HUES64 (cell line): ENCODE measurements around the gene CCDC127.

ENCODE experiments used
- H3K27ac ChIP-seq: 2 replicates; pipeline ENCODE4 v1.7.0; 2013; ENCODE audit warnings: low read depth, low read length, inconsistent platforms
- H3K27me3 ChIP-seq: 2 replicates; pipeline ENCODE4 v1.6.1; 2013; ENCODE audit warnings: mild to moderate bottlenecking, low read length; ENCODE audit not compliant: insufficient read depth
- H3K36me3 ChIP-seq: 2 replicates; pipeline ENCODE4 v1.6.1; 2013; ENCODE audit warnings: mild to moderate bottlenecking, low read length; ENCODE audit not compliant: insufficient read depth
- H3K4me1 ChIP-seq: 2 replicates; pipeline ENCODE4 v1.6.1; 2013; ENCODE audit warnings: mild to moderate bottlenecking, low read length, moderate library complexity; ENCODE audit not compliant: insufficient read depth
- H3K4me3 ChIP-seq: 2 replicates; pipeline ENCODE4 v1.5.1; 2013; ENCODE audit warnings: mild to moderate bottlenecking, low read length, moderate library complexity
- H3K9ac ChIP-seq: 2 replicates; pipeline ENCODE4 v1.6.1; 2013; ENCODE audit warnings: mild to moderate bottlenecking, low read depth, low read length
- H3K9me3 ChIP-seq: 2 replicates; pipeline ENCODE4 v1.6.1; 2013; ENCODE audit warnings: low read depth, low read length; ENCODE audit not compliant: insufficient read depth
- WGBS: fragments of 150-250, 120-280 bp; methylation state at CpG from one replicate; pipeline ENCODE4 v1.1.7; 2013; ENCODE audit warnings: missing lambda C conversion rate; 5-methylcytosine and 5-hydroxymethylcytosine counted together

Gene CCDC127

DNA sequence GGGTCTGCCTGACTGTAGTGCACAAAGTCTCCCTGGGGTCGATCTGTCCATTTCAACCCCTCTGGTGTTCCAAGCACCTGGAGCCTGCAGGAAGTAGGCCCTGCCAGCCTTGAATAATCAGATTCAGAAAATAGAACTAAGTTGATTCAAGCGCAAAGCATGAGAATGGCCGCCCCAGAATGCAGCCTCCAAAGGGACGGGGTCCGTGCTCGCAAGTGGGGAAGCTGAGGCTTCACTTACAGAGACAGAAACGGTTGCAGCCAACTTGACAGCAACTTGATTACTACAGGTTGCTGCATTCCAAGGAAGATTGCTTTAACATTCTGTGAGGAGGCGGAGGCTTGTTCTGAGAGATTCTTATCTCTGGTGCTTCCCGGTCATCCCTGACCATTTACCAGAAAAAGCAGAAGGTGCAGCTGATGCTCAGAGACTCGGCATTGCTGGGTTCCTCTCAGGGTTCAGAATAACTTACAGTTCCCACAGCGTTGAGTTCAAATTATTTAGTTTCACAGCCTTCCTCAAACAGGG, 41.6 kb downstream of the CCDC127 start:
- Histone ChIP-seq H3K9me3 (no peaks in the 10 kb centered on the region), H3K4me3 (no peak overlapping the region), H3K4me1 (no peaks in the 10 kb centered on the region; the same call in 1 of the 2 replicates), H3K36me3 (peaks cover 49% of the 10 kb centered on the region), H3K9ac (no peak overlapping the region), H3K27ac (no peak overlapping the region), H3K27me3 (no peaks in the 10 kb centered on the region)
- 91% methylated on average over 11 of the region's 11 CpGs for WGBS

DNA sequence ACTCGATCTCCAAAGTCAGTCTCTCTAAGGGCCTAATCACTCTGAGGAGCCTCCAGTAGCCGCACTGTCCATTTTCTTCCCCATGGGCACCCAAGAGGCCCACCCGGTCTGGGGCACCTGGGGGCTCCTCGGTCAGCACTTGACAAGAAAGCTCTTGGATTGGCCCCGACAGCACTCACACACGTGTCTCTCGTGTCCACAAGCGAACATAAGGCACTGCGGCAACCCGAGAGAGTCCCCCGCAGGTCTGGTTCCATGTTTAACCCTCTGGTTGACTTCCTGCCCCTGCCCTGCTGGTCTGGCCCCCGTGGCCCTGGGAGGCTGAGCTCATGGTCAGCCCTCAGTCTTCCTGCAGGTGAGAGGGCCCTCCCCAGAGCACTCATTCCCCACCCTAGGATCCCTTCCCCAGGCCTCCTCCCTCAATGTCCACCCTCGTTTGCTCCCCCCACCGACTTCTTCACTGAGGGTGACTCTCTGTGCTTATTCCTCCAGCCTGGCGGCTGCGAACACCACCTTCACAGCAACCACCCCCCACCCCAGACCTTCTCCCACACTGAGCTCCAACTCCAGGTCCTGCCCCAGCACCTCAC, 43.0 kb downstream of the CCDC127 start:
- Histone ChIP-seq H3K4me3 (no peak overlapping the region), H3K36me3 (peaks cover 50% of the 10 kb centered on the region), H3K27ac (no peak overlapping the region), H3K9ac (no peak overlapping the region), H3K4me1 (no peaks in the 10 kb centered on the region; the same call in 1 of the 2 replicates), H3K9me3 (no peaks in the 10 kb centered on the region), H3K27me3 (no peaks in the 10 kb centered on the region)
- WGBS: 94% methylated on average over 16 of the region's 16 CpGs

DNA sequence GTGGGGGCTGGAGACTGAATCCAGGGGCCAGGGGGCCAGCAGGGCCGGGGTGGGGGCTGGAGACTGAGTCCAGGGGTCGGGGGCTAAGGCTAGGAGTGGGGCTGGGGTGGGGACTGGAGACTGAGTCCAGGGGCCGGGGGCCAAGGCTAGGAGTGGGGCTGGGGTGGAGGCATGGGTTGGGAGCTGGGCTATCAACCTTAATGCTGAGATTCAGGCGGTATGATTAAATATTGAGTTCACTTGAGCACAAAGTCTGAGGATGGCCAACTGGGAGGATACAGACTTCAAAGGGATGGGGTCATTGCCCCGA, 43.7 kb downstream of the CCDC127 start:
- WGBS: 94% methylated on average over 5 of the region's 5 CpGs
- H3K27ac ChIP-seq: no peak overlapping the region
- no peaks in the 10 kb centered on the region for H3K9me3 ChIP-seq
- H3K36me3 ChIP-seq: peaks cover 46% of the 10 kb centered on the region
- no peaks in the 10 kb centered on the region for H3K4me1 ChIP-seq
- no peak overlapping the region for H3K4me3 ChIP-seq
- H3K27me3 ChIP-seq: no peaks in the 10 kb centered on the region
- H3K9ac ChIP-seq: no peak overlapping the region

DNA sequence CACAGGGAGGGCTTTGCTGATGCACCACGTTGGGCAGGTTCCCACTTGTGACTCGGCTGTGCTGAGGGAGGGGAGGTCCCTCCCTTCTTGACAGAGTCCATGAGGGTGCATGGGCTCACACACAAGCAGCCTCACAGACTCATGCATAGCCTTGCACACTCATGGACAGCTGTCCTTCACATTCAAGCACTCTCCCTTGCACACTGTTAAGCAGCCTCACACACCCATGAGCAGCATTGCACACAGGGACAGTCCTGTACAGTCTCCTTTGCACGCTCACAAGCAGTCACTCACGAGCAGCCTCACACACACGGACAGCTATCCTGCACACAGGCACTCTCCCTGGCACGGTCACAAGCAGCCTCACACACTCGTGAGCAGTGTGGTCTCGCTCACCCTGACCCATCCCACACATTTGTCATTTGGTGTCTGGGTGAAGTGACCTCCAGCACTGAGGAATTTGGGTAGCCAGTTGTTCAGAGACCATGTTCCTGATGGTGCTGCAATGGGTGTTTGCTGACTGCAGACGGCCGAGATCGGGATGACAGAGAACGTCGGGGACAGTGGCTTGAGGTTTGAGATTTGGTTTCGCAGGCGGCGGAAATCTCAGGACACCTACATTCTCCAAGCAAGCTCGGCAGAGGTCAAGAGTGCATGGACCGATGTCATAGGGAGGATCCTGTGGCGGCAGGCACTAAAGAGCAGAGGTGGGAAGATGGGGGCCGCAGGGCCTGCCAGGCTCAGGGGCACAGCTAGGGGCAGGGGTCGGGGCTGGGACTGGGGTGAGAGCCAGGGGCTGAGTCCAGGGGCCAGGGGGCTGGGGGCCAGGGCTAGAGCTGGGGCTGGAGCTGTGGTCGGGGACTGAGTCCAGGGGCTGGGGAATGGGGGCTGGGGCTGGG, 44.3 kb downstream of the CCDC127 start:
- Histone ChIP-seq H3K27me3 (no peaks in the 10 kb centered on the region), H3K27ac (no peak overlapping the region), H3K4me1 (no peaks in the 10 kb centered on the region), H3K9me3 (no peaks in the 10 kb centered on the region), H3K9ac (no peak overlapping the region), H3K4me3 (no peak overlapping the region), H3K36me3 (peaks cover 40% of the 10 kb centered on the region)
- 92% methylated on average over 21 of the region's 22 CpGs for WGBS

DNA sequence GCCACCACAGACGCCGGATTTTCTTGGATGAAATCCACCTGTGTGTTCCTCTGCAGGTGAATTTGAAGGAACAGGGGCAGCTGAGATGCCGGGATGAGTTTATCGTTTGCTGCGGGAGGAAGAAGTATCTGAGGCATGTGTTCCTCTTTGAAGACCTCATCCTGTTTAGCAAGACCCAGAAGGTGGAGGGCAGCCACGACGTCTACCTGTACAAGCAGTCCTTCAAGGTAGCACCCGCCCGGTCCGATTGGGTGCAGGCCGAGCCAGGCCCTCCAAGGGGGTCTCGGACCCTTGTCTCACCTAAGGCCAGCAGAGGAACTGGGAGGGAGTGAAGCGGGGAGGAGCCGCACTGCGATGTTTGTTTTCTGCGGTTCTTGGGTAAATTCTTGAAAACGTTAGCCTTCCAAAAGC, 45.1 kb downstream of the CCDC127 start:
- Histone ChIP-seq H3K4me3 (no peak overlapping the region), H3K9ac (no peak overlapping the region), H3K27ac (no peak overlapping the region), H3K27me3 (no peaks in the 10 kb centered on the region), H3K9me3 (no peaks in the 10 kb centered on the region), H3K36me3 (peaks cover 38% of the 10 kb centered on the region), H3K4me1 (no peaks in the 10 kb centered on the region)
- 83% methylated on average over 17 of the region's 17 CpGs for WGBS

DNA sequence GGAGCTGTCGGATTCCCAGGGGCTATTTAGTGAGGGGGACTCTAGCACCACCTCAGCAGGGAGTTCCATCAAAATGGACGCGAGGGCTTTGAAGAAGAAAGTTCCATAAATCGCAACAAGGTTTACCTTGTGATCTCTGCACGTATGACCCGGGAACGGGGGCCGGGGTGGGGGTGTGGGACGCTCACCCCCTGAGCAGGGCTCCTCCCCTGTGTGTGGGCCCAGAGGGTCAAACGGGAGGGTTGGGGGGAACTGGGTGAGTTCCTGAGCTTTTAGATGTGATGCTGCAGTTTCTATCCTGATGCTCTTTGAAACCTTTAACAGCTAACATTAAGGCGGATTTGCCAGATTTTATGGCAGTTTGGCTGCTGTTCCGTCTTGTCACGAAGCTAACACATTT, 45.5 kb downstream of the CCDC127 start:
- Histone ChIP-seq H3K36me3 (peaks cover 38% of the 10 kb centered on the region), H3K4me3 (no peak overlapping the region), H3K9ac (no peak overlapping the region), H3K27me3 (no peaks in the 10 kb centered on the region), H3K4me1 (no peaks in the 10 kb centered on the region), H3K9me3 (no peaks in the 10 kb centered on the region), H3K27ac (no peak overlapping the region)
- 87% methylated on average over 13 of the region's 13 CpGs for WGBS

DNA sequence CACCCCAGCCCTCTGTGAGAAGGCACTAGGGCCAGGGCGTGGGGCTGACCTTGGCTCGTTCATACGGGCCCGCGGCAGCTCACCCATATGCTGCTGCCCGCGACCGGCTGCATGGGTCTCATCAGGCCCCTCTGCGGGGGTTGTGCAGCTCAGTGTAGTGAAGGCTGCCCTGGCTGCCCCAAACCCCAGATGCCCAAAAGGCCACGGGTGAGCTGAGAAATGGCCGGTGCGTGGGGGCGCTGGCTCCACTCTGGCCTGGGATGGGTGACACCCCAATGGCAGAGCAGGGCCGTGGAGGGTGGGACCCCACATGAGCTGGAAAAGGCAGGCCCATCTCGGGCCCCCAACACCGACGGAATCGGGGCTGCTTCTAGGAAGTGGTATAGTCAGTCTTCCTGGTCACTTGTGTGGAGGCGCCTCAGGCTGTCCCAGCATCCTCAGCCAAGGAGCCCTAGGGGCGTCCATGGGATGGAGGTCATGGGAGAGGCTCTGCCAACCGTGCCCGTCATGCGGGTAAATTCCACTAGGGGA, 46.1 kb downstream of the CCDC127 start:
- 91% methylated on average over 23 of the region's 23 CpGs for WGBS
- Histone ChIP-seq H3K9ac (no peak overlapping the region), H3K9me3 (no peaks in the 10 kb centered on the region), H3K4me3 (no peak overlapping the region), H3K27ac (no peak overlapping the region), H3K27me3 (no peaks in the 10 kb centered on the region), H3K4me1 (no peaks in the 10 kb centered on the region), H3K36me3 (peaks cover 38% of the 10 kb centered on the region)

DNA sequence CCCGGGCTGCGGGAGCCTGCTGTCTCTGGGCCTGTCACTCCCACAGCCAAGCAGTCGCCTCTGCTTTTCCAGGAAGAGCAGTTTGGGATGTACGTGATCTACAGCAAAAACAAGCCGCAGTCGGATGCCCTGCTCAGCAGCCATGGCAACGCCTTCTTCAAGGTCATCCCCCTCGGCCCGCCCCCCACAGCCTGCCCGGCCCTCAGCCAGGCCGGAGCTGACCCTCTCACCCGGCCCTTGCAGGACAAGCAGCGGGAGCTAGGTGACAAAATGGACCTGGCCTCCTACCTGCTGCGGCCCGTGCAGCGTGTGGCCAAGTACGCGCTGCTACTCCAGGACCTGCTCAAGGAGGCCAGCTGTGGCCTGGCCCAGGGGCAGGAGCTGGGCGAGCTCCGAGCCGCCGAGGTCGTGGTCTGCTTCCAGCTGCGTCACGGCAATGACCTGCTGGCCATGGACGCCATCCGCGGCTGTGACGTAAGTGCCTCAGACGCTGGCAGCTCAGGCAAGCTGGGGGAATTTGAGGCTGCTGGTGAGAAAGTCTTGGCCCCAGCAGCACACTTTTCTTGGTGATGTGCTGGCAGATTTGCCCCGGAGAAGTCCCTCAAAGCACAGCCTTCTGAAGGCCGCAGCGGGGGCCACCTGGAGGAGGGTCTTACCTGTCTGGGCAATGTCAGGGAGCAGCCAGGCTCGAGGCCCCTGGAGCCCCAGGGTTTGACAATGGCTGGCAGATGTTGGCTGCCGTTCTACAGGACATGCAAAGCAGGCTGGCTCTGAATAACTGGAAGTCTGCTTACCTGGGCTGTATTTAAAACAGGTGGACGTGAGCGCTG, 46.8 kb downstream of the CCDC127 start:
- Histone ChIP-seq H3K9ac (no peak overlapping the region), H3K4me1 (no peaks in the 10 kb centered on the region), H3K27me3 (no peaks in the 10 kb centered on the region), H3K27ac (no peak overlapping the region), H3K36me3 (peaks cover 38% of the 10 kb centered on the region), H3K9me3 (no peaks in the 10 kb centered on the region), H3K4me3 (no peak overlapping the region)
- 95% methylated on average over 37 of the region's 37 CpGs for WGBS

DNA sequence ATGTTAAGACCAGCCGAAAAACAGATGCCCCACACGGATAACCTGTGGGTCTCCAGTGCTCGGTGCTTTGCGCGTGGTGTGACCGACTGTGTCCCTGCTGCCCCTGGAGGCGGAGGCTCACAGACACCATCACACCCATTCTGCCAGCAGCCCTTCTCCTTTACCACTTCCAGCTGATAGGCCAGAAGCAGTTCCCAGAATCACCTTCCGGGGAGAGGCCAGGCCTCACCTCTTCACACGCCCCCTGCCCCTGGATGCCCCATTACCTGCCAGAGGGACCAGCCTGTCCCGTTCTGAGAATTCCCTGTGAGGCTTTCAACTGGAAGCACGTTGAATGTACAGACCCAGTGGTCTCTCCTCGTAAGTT, 48.2 kb downstream of the CCDC127 start:
- H3K4me3 ChIP-seq: no peak overlapping the region
- H3K9me3 ChIP-seq: no peaks in the 10 kb centered on the region
- H3K27ac ChIP-seq: no peak overlapping the region
- H3K27me3 ChIP-seq: no peaks in the 10 kb centered on the region
- no peaks in the 10 kb centered on the region for H3K4me1 ChIP-seq
- 95% methylated on average over 12 of the region's 12 CpGs for WGBS
- peaks cover 38% of the 10 kb centered on the region for H3K36me3 ChIP-seq
- H3K9ac ChIP-seq: no peak overlapping the region

DNA sequence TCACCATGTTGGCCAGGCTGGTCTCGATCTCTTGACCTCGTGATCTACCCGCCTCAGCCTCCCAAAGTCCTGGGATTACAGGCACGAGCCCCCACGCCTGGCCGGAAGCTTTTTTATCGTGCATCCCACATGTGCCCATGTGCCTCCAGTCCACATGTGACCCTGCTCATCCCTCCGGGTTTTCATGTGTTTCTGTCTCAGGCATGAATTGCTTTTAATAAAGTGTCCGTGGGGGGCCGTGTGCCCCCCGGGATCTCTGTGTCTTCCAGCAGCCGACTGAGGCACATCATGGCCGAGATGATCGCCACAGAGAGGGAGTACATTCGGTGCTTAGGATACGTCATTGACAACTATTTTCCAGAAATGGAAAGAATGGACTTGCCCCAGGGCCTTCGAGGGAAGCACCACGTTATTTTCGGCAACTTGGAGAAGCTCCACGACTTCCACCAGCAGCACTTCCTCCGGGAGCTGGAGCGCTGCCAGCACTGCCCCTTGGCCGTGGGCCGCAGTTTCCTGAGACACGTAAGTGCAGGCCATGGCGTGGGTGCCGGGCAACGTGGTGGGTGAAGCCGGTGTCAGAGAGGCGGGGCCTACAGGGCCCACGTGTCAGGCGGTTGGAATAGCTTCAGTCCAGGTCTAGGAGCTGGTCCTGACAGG, 48.8 kb downstream of the CCDC127 start:
- H3K4me1 ChIP-seq: no peaks in the 10 kb centered on the region
- WGBS: 91% methylated on average over 32 of the region's 32 CpGs

More for the DNA sequence above, 48.8 kb downstream of the CCDC127 start:
- Histone ChIP-seq H3K27ac (no peak overlapping the region), H3K4me3 (no peak overlapping the region), H3K9me3 (no peaks in the 10 kb centered on the region), H3K27me3 (no peaks in the 10 kb centered on the region), H3K36me3 (peaks cover 38% of the 10 kb centered on the region), H3K9ac (no peak overlapping the region)
